Hematopoietic multipotent progenitor cell treated with erythropoietin and hydrocortisone succinate and interleukin-3 and kit ligand, for 6 days (in vitro differentiated cells): ENCODE data around the gene GEMIN7.

Experiments used
- DNase-seq: peaks from one replicate; pipeline ENCODE4 v3.0.0-alpha.2; 2015

Gene GEMIN7

DNA sequence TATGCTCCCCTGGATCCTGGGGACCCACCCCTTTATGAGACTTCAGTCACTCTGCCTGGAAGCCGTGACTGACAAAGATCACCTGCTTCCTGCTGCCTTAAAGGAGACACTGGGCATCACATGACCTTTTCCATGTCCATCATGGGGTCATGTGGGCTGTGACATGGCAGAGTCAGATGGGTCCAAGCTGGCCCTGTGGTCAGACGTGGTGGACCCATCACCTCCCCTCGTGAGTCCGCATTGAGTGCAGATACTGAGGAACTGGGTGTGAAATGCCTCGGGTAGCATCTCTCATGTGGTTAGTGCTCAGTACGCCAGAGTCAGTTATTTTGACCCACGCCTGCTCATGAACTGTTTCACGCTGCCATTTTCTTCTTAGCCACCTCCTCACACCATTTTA lies 54.6 kb downstream of the GEMIN7 start:
- no peak for DNase-seq

DNA sequence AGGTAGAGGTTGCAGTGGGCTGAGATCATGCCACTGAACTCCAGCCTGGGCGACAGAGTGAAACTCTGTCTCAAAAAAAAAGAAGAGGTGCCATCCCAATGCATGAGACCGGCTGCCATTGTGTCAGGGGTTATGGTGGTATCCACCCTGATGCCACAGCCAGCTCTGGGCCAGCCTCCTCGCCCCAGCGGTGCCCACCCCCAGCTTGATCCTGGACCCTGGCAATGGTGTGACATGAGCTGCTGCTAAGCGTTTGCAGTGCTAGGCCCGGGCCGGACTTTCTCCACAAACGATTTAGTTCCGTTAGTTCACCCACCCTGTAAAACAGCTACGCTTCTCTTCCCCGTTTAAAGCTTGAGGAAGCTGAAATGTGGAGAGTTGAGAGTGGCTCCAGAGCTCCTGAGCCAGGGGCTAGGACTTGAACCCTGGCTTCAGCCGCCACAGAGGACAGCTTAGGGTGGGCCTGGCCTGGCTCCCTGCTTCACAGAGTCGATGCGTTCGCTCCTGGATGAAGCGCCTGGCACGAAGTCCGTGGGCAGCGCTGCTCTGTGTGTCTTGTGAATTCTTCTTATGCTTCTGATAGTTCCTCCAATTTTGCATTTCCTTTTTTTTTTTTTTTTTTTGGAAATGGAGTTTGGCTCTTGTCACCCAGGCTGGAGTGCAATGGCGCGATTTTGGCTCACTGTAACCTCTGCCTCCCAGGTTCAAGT lies 56.3 kb downstream of the GEMIN7 start:
- DNase-seq, result no peak

DNA sequence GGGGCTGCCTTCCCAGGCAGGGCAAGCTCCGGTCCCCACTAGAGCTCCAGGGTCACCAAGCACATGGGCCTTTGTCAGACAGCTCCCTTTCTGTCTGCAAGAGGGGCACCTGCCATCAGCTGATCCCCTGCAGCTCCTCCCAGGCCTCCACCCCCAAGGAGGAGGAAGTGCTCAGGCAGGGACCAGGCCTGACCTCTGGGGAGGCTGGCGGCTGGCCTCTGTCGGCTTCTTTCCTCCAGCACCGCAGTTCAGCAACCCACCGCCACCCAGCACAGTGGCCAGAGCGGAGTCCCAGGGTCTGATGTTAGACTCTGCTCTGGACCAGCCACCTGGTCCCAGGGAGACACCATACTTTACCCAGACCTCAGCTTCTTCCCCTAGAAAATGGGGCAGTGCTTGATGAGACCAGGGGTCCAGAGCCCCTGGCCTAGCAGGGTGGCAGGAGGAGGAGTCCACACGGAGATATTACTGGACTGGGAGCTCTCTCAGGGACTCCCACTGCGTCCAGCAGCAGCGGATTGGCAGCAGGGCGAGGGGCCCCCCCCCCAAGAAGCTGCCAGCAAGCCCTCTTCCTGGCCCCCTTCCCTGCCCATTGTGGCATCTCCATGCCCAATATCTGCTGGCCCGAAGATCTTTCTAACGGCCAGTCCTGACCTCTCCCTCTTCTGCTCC lies 57.6 kb downstream of the GEMIN7 start:
- DNase-seq, result no peak

DNA sequence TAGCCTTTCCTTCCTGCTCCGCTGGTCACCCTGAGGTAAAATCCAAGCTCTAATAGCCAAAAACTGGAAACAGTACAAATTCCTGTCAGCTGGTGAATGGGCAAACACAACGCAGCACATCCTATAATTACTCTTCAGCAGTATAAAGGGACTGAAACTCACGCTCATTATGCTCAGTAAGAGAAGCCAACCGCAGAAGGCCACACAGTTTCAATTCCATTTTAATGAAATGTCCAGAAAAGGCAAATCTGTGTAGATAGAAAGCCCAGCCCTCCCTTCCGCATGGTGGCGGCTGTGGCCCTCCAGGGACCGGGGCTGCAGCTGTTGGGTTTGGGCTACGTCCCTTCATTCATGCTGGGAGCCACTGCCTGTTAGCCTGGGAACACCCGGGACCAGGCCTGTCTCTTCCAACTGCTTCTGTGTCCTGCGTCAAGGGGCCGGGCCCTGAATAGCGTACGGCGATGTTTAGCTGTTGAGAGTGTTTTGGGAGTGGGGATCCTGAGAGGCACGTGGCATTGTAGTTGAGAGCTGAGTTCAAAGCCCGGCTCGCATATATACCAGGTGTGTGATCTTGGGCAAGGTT lies 58.2 kb downstream of the GEMIN7 start:
- no peak for DNase-seq

DNA sequence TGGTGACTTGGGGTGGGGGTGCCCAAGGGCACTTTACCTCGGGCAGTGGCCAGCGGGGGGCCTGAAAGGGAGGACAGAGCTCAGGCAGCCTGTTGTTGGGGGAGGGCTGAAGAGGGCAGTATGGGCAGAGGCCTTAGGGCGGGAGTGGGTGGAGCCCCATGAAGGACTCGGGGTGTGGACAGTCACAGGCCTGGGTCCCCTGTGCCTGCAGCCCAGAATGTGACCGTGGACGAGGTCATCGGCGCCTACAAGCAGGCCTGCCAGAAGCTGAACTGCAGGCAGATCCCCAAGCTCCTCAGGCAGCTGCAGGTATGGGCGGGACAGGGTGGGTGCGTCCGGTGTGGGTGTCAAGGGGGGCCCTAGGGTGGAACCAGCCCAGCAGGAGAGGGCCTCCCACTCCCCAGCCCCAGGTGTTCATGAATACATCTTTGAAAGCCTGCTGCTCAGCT lies 59.3 kb downstream of the GEMIN7 start:
- DNase-seq, result no peak

DNA sequence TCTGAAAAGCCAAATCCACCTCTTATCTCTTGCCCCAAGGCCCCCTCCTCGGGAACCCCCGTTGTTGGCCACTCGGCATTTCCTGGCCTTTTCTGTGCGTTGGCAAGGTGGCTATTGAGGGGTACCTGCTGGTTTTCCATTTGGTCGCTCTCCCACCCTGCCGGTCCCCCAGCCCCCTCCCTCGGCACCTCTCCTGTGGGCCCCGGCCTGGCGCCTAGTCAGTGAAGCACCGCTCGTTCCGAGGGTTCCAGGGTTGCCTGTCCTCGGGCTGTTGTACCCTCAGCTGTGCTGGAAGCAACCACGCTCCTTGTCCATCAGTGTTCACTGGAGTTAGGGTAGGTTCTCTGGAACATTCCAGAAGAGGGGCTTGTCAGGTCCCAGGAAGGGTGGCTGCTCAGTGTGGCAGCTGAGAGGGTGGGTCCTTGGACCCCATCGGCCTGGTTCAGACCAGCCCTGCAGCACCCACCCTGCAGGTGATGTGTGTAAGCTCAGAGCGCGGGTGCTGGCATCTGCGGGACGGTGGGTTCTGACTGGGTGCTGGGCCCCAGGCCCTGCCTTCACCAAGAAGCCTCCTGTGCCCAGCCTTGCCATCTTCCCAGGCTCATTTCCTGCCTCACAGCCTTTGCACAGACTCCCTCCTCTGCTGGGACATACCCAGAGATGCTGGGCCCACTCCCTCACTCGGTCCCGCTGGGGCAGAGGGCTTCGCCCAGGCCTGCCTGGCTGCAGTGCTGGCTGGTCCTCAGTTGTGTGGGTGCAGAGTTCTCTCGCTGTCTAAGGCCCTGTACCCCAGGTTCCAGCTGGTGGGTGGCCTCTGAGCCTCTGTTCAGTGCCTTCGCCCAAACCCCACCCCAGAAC lies 60.5 kb downstream of the GEMIN7 start:
- DNase-seq, result no peak

DNA sequence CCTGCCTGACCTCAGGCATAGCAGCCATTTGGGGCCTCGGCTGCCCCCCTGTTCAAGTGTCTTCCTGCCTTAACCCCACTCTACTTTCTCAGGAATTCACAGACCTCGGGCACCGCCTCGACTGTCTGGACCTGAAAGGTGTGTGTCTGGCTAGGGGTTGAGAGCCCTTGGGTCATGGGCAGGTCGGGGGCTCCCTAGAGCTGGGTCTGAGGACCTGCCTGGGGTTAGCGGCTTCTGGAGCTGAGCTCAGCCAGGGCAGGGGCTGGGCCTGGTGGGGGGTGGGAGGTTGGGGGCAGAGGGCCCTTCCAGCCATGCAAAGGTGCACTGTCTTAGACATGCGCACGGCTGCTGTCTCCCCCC lies 61.1 kb downstream of the GEMIN7 start:
- DNase-seq, result no peak

DNA sequence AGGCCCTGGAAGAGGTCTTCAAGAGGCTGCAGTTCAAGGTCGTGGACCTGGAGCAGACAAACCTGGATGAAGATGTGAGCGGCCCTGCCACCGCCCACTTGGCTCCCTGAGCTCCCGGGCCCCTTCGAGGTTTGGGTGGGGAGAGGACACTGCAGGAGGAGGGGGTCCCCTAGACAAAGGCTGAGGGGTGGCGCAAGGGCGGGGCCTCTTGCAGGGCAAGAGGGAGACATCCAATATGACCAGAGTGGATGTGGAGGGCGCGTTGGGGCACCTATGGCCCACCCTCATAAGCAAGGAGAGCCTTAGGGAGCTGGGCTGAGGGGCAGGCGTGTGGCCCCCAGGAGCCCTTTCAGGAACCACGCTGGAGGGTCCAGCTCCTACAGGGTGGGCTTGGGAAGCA lies 61.5 kb downstream of the GEMIN7 start:
- DNase-seq, result no peak
